Spinal cord (tissue), 10 donors: Measurements from ENCODE around the gene GPR89B. TPM values are rescaled to one million over a fixed set of nuclear protein-coding genes. Genes with fewer than 3 reads are reported as not detected.
"Not testable (repeated sequence)": the region's sequence is repeated elsewhere in the genome, so short reads cannot be mapped to it uniquely, and the experiment has no call there.

Experiments
- DNase-seq, 6 donors: peaks; one replicate each; pipeline versions ENCODE4 v3.0.0 to v3.0.0-alpha.2; 2013 to 2015; ENCODE audit warnings: low spot score in 6 of 6, low read depth in 4 of 6
- H3K27ac ChIP-seq: one replicate; pipeline ENCODE4 v1.5.1; 2013; ENCODE audit warnings: low read depth, low read length, control low read depth
- H3K27me3 ChIP-seq: one replicate; pipeline ENCODE4 v1.6.1; 2013; ENCODE audit warnings: low read length; ENCODE audit not compliant: control insufficient read depth, insufficient read depth
- H3K36me3 ChIP-seq: one replicate; pipeline ENCODE4 v1.6.1; 2013; ENCODE audit warnings: low read length; ENCODE audit not compliant: control insufficient read depth, insufficient read depth
- H3K4me1 ChIP-seq: one replicate; pipeline ENCODE4 v1.6.1; 2013; ENCODE audit warnings: low read length; ENCODE audit not compliant: control insufficient read depth, insufficient read depth
- H3K4me3 ChIP-seq: one replicate; pipeline ENCODE4 v1.5.1; 2013; ENCODE audit warnings: low read depth, low read length, control low read depth
- H3K9me3 ChIP-seq: one replicate; pipeline ENCODE4 v1.6.1; 2013; ENCODE audit warnings: low read length; ENCODE audit not compliant: control insufficient read depth, insufficient read depth
- whole genome bisulfite sequencing: methylation state at CpG from one replicate; pipeline ENCODE4 v1.1.5; 2013; ENCODE audit warnings: missing lambda C conversion rate; ENCODE audit not compliant: insufficient coverage; 5-methylcytosine and 5-hydroxymethylcytosine counted together
- polyA plus RNA-seq, 2 donors: library from polyadenylated mRNA; unstranded; fragments of 120-200 nt; gene quantifications; one replicate each; pipeline ENCODE4 v1.2.1, GENCODE V29; 2013; ENCODE audit not compliant: insufficient read length in 2 of 2
- total RNA-seq, 2 donors: library from RNA; depleted of rRNA in 1 of 2; stranded (reverse); fragments of 120-200 nt in 1 of 2; fragments of >200 nt in 1 of 2; gene quantifications; one replicate each; pipeline versions ENCODE4 v1.2.3 to v1.2.4, GENCODE V29; 2013 to 2014
- donor health status: healthy.

The GPR89B gene
- total and polyA plus RNA-seq, 4 donors, result 21.0 to 35.7 (median 24.0) TPM

- H3K4me1 ChIP-seq, H3K9me3 ChIP-seq, DNase-seq, H3K4me3 ChIP-seq, H3K27me3 ChIP-seq, H3K27ac ChIP-seq, H3K36me3 ChIP-seq: not testable (repeated sequence)
- WGBS, result no CpG with 5 or more reads among the region's 2 CpGs
These were observed 57.2 kb downstream of the GPR89B start for GRCh38 chr1:147985374-147985773.

- not testable (repeated sequence) for H3K36me3 ChIP-seq, H3K4me1 ChIP-seq, DNase-seq, H3K27ac ChIP-seq, H3K9me3 ChIP-seq, H3K4me3 ChIP-seq, H3K27me3 ChIP-seq
- WGBS, result no CpG with 5 or more reads among the region's 3 CpGs
These were observed 59.7 kb downstream of the GPR89B start for GRCh38 chr1:147987893-147988292.

- WGBS, result no CpG with 5 or more reads among the region's 4 CpGs
- DNase-seq, H3K27me3 ChIP-seq, H3K36me3 ChIP-seq, H3K4me1 ChIP-seq, H3K27ac ChIP-seq, H3K9me3 ChIP-seq, H3K4me3 ChIP-seq: not testable (repeated sequence)
These were observed 64.7 kb downstream of the GPR89B start for GRCh38 chr1:147992916-147993315.

GRCh38 chr1:147993400-147993799, 65.2 kb downstream of the GPR89B start:
- not testable (repeated sequence) for H3K27ac ChIP-seq, H3K36me3 ChIP-seq, H3K27me3 ChIP-seq, DNase-seq, H3K9me3 ChIP-seq, H3K4me3 ChIP-seq, H3K4me1 ChIP-seq
- WGBS, result no CpG with 5 or more reads among the region's 4 CpGs

GRCh38 chr1:147993825-147994615, 65.8 kb downstream of the GPR89B start:
- H3K9me3 ChIP-seq, H3K36me3 ChIP-seq, H3K27me3 ChIP-seq, H3K4me1 ChIP-seq, DNase-seq, H3K4me3 ChIP-seq, H3K27ac ChIP-seq: not testable (repeated sequence)
- no CpG with 5 or more reads among the region's 4 CpGs for WGBS

GRCh38 chr1:147996088-147996487, 67.9 kb downstream of the GPR89B start:
- H3K4me3 ChIP-seq, H3K27me3 ChIP-seq, H3K36me3 ChIP-seq, H3K9me3 ChIP-seq, DNase-seq, H3K4me1 ChIP-seq, H3K27ac ChIP-seq: not testable (repeated sequence)
- WGBS, result no CpG with 5 or more reads among the region's 2 CpGs

- no CpG with 5 or more reads among the region's 4 CpGs for WGBS
- H3K9me3 ChIP-seq, H3K27me3 ChIP-seq, DNase-seq, H3K4me3 ChIP-seq, H3K27ac ChIP-seq, H3K4me1 ChIP-seq, H3K36me3 ChIP-seq: not testable (repeated sequence)
These were observed 79.5 kb downstream of the GPR89B start for GRCh38 chr1:148007724-148008123.

- WGBS, result 90% methylated on average over 1 of the region's 1 CpG
These were observed 82.3 kb downstream of the GPR89B start for GRCh38 chr1:148010527-148010926.

GRCh38 chr1:148013177-148014144, 85.2 kb downstream of the GPR89B start:
- 41% methylated on average over 31 of the region's 48 CpGs for WGBS
- H3K4me3 ChIP-seq, result peak overlapping the region; percentile 16
- peak in 2 of 6 donors; percentile 9 for DNase-seq
- H3K4me1 ChIP-seq, H3K36me3 ChIP-seq, H3K9me3 ChIP-seq, H3K27ac ChIP-seq: not testable (repeated sequence)
- peaks cover 17% of the 10 kb centered on the region for H3K27me3 ChIP-seq

More at GRCh38 chr1:148010527-148010926, 82.3 kb downstream of the GPR89B start:
- DNase-seq, result no peak
- no peak overlapping the region for H3K27ac ChIP-seq
- H3K4me3 ChIP-seq, result no peak overlapping the region
- peaks cover 17% of the 10 kb centered on the region for H3K27me3 ChIP-seq
- H3K4me1 ChIP-seq, result peaks cover 6% of the 10 kb centered on the region
- H3K9me3 ChIP-seq, result no peaks in the 10 kb centered on the region
- no peaks in the 10 kb centered on the region for H3K36me3 ChIP-seq
